ENCODE results near the gene KIF1A.
"Not testable (repeated sequence)": the region's sequence is repeated elsewhere in the genome, so short reads cannot be mapped to it uniquely, and the experiment has no call there.

KIF1A gene

DNA sequence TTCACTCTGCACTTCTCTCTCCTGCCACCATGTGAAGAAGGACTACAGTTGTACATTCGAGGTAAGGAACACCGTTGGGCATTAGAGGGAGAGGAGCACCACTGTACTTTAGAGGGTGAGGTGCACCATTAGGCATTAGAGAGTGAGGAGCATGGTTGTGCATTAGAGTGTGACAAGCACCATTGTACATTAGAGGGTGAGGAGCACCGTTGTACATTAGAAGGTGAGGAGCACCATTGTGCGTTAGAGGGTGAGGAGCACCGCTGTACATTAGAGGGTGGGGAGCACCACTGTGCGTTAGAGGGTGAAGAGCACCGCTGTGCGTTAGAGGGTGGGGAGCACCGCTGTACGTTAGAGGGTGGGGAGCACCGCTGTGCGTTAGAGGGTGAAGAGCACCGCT, 27.8 kb upstream of the KIF1A start:
- DNase-seq: no peak

- DNase-seq: no peak
These were observed 27.0 kb upstream of the KIF1A start for GRCh38 chr2:240846873-240847595.

- not testable (repeated sequence) for DNase-seq
These were observed 26.3 kb upstream of the KIF1A start for GRCh38 chr2:240846309-240846708.

DNA sequence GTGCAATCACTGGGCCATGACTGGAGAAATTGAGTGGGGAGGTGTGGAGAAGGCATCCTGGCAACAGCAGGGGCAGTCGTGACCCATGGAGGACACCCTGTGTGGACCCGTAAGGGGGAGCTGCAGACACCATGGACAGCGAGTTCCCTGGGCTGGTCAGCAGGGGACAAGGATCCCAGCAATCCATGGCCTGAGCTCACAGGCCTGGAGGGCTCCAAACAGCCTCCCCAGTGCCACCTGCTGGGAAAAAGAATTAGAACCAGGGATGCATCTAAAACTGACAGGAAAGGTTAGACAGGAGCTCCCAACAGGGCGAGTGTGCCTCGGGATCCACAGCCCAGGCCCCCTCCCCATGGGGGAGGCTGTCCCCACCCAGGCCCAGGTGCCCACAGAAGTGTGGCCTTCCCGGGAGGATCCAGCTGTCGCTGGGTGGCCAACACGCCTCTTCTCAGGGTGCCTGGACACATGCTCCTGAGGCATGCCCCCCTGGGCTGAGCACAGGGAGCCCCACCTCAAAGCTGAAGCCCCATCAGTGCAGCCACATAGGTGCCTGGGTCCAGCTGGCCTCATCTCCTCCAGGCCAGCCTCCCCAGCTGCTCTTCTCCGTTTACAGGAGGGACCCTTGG, 20.5 kb upstream of the KIF1A start:
- DNase-seq: peak; percentile 35

GRCh38 chr2:240839152-240840143, 19.4 kb upstream of the KIF1A start:
- DNase-seq: no peak

DNA sequence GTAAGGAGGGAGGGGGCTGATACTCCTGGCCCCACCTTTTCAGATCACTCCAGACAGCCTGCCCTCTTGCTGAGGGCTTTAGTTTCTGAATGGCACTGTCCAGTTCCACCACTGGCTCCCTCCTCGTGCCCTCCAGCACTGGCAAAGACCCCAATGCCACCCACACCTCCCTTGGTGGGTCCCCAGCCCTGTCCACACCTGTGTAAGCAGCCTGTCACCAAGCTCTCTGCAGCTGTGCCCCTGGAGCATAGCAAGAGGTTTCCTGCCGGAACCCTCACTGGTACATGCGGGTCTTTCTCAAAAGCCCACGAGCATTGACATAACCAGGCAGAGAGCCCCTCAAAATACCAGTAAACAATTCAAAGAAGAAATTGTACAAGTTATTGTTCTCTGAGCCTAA, 17.6 kb upstream of the KIF1A start:
- no peak for DNase-seq

DNA sequence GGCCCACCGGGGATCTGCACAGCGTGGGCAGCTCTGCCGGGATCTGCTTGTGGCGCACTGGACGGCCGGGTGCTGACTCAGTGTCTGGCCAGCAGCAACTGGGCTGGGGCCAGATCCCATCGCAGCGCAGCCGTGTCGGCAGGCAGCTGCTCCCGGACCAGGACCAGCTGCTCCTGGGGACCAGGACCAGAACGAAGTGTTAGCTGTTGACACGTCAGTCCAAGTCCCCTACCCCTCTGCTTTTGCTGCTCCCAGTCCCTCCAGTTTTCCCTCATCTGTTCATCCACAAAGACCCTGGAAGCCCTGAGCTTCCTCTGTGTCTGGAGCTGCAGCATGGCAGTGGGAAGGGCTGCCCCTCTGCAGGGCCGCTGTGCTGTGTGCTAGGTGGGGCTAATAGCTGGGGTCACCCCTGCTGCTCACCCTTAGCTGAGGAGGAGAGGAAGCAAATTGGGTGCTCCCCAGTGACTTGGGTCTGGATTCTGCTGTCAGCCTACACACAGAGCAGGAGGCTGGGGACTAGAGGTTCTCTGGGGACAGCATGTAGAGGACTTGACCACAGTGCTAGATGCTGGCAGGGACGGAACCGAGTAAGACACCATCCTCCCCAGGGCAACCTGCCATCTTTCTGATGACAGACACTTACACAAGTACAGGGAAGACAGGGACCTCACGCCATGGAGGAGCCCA, 16.9 kb upstream of the KIF1A start:
- no peak for DNase-seq

DNA sequence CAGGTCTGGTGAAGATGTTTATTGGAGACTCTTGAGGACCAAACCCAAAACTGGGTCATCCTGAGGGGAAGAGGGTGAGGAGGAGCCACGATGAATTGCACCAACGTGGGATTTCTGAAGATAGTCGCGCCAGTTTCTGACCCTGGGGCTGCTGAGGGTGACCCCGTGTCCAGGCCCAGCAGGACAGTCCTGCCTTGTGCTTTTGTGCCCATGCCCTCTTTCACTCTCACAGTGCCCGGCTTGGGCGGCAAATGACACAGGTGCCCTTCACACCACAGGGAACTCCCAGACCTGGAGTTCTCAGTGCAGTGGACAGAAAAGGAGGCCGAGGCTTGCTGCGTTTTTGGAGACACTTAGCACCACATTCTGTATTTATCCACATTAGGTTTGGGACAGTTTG, 15.5 kb upstream of the KIF1A start:
- DNase-seq: no peak

DNA sequence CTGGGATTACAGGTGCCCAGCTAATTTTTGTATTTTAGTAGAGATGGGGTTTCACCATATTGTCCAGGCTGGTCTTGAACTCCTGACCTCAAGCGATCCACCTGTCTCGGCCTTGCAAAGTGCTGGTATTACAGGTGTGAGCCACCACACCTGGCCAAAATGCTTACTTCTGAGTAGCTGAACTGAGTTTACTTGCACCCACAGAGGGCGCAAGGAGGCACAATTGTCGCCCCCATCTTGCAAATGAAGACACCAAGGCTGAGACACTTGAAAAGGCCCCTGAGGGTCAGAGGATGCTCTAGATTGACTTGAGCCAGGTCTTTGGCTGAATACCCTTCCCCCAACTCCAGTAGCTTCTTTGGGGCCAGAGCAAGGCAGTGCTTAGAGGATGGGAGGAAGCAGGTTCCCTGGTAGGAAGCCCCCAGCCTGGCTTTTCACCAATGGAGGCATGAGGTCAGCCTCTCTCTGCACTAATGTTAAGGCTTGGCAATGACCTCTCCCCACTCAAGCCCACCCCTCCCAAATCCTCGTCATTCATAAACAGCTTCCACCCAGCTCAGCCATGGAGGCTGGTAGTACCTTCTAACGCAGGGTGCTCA, 14.5 kb upstream of the KIF1A start:
- no peak for DNase-seq

DNA sequence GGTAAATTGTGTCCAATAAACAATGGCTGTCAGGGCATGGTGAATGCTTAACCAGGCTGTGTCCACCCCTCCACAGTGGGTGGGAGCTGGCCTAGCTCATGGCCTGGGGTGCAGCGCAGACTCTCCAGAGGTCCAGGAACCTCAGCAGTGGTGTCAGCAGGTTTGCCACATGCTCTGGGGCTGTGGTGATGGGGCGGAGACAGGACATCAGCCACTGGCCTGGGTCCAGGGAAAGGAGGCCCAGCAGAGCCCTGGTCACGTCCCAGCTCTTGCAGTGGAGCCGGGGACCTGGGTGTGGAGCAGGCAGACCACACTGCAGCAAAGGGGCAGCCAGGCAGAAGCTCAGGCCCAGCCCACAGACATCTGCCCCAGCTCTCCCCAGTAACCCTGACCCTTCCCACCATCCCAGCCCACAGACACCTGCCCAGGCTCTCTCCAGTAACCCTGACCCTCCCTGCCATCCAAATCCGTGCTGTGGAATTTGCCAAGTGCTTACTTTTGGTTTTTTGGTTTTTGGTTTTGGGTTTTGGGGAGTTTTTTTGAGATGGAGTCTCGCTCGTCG, 13.8 kb upstream of the KIF1A start:
- DNase-seq: no peak

DNA sequence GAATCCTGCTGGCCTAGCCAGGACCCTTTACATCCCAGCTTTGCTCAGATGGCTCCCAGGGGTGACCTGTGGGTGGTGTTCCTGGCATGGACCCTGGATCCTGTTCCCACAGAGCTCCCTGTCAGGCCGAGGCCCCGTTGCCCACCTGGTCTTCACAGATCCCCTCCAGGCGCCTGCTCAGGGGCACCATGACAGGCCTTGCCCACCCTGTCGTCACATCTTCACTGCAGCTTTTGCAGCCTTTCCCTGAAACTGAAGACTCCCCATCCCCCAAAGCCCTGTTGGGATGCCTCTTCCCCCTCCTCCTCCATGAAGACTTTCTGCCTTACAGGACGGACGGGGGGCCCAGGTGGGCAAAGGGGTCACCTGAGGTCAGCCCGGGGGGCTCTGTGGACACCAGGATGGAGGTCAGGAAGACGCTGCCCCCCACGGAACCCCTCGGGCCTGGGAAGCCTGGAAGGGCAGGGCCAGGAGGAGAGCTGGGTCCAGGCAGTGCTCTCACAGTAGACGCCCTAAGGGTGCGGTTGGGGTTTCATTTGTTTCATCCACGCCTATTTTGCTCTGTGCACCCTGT, 13.0 kb upstream of the KIF1A start:
- DNase-seq: no peak

DNA sequence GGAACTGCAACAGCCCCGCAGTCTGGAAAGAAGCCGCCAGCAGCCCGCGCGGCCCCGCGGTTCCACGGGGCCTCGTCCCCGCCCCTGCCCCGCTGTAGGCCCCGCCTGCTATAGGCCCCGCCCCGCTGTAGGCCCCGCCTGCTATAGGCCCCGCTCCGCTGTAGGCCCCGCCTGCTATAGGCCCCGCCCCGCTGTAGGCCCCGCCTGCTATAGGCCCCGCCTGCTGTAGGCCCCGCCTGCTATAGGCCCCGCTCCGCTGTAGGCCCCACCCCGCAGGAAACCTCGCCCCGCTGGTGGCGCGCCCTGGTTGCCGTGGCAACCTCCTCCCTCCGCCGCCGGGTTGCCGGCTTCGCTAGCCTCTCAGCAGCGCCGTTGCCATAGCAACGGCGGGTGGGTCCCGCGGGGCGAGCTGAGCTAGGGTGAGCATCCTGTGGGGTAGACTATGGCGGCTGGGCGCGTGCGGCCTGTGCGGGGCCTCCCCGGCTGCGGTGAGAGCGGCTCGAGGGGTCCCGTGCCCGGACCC, 12.2 kb upstream of the KIF1A start:
- DNase-seq: peak; percentile 96

DNA sequence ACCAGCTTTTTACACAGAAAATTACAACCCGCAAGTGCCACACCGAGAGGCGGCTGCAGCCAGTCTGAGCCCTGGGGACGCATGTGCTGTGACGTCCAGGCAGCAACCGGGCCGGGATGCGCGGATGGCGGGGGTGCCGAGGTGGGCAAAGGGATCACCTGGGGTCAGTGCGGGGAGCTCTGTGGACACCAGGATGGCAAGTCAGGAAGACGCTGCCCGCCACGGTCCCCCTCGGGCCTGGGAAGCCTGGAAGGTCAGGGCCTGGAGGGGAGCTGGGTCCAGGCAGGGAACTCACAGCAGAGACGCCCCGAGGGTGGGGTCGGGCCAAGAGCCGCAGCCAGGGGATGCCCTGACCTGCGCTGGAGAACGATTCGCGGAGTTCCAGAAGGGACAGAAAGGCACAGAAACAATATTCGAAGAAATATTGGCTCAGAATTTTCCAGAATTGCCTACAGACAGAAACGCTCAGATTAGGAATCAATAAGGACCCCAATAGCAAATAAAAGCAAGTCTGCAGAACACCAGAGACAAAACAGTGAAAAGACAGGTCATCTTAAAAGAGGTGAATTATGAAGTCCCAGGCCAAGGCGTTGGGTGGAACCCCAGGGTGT, 11.7 kb upstream of the KIF1A start:
- DNase-seq: no peak

DNA sequence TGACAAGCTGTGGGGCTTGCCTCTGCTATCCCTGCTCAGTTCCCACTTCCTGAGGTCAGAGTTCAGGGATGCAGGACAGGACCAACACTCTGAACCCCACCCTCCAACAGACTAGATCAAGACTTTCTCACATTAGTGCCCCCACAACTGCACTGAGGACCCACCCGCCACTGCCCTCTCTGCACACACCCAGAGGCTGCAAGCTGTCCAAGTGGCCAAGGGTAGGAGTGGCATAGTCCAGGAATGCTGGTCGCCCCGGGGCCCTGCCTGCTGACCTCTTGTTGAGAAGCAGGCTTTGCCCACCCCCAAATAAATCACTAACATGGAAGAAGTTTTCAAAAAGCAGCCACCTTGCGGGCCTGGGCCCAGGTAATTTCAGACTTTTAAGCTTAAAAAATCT, 5.5 kb upstream of the KIF1A start:
- DNase-seq: no peak

DNA sequence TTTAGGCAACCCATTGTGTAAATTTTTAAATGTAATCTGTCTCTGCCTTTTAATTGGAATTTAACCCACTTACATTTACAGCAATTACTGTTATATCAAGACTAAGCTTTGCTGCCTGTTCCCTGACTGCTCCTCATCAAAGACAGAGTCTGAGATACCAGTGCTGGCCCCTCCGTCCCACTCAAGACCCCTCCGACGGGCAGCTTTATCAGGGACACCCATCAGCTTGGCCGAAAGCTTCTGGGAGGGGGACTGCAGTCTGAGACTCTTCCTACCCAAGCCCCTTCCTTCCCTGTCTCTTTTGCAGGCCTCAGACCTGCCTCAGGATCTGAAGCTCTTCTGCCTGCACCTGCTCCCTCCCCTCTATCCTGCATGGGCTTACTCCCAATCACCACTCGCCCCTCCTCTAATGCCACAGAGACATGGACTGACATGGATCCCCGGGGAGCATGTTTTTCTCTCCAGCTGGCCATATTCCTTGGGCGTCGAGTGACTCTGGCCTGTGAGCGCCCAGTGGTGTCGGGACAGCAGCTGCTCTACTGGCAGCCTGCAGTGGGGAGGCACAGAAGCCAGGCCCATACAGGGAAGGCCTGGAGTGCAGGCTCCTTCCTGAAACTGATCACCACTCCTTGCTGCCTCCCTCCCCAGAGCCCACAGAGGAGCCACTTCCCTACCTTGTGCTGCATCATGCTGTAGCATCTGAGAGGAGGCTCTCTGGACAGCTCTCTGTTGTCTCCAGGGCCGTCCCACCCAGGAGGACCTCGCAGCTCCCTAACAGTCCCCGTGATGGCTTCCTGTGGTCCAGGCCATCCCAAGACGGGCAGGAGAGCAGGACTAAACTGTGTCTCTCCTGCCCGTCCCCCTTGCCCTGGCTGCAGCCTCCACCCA, 3.7 kb upstream of the KIF1A start:
- DNase-seq: no peak

DNA sequence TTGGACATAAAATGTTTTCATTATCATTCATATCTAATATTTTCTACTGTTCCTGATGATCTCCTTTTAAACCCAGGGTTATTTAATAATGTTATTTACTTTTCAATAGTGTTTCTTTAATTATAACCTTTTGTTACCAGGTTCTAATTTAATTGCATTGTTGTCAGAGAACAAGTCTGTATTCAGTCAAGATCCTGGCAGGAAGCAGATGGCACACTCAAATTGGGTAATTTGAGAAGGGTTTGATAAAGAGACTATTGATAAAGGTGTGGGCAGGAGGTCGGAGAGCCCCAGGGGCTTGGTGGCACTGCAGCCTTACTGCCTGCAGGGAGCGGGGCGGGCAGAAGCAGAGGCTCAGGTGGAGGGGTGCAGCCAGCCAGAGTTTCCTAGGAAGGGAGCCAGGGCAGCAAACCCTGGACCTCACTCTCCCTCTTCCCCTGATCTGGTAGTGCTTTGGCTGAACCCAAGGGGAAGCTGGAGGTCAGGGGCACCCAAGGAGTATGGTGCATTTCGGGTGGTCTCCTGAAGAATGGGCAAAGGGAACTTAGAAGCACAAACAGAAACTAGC, 2.3 kb upstream of the KIF1A start:
- peak; percentile 7 for DNase-seq

DNA sequence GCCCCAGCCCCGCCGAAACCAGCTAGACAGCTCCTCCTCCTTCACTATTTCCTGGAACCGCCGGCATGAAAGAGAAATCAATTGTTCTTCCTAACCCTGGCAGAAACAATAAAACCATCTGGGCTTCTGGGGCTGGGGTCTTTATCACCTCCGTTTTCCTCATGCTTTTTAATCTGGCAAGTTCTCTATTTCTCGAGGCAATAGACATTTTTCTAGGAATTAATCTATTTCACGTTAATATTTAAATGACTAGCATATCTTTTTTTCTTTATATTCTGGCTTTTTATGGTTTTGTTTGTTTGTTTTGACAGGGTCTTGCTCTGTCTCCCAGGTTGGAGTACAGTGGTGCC, 1.4 kb upstream of the KIF1A start:
- DNase-seq: no peak

GRCh38 chr2:240820607-240821428, 799 bp upstream of the KIF1A start:
- DNase-seq: peak; percentile 77

All from NCI-H526 treated with DMSO at 0.1 percent for 48 hours (cell line).